Left ventricle myocardium inferior (tissue), 1 donor: ENCODE data around the gene DLG2. TPM values are rescaled to one million over a fixed set of nuclear protein-coding genes. Genes with fewer than 3 reads are reported as not detected.

ENCODE experiments used
- DNase-seq: peaks from one replicate; pipeline ENCODE4 v3.0.0-alpha.2; 2020
- H3K27ac ChIP-seq: fragments of 200-600 bp; replicated peaks from 2 replicates; pipeline ENCODE4 v1.8.0; 2021
- H3K27me3 ChIP-seq: fragments of 200-600 bp; 2 replicates; pipeline ENCODE4 v1.8.0; 2021; ENCODE audit warnings: low read depth
- H3K36me3 ChIP-seq: fragments of 200-600 bp; 2 replicates; pipeline ENCODE4 v1.8.0; 2021
- H3K4me1 ChIP-seq: fragments of 200-600 bp; 2 replicates; pipeline ENCODE4 v1.8.0; 2021
- H3K4me3 ChIP-seq: fragments of 200-600 bp; 2 replicates; pipeline ENCODE4 v1.8.0; 2021; ENCODE audit warnings: mild to moderate bottlenecking, moderate library complexity
- H3K9me3 ChIP-seq: fragments of 200-600 bp; replicated peaks from 2 replicates; pipeline ENCODE4 v1.8.0; 2021
- intact Hi-C: fragments of 100-400 bp; cut with micrococcal nuclease; formaldehyde crosslinking; loops from one replicate; pipeline ENCODE4 v1.11.0; 2022
- total RNA-seq: library from RNA; stranded (reverse); fragmentation: NEBNext Ultra II Directional; extraction: Animal tissue kit (Norgen Biotek cat#: 25700); gene quantifications from one replicate; pipeline ENCODE4 v1.2.1, GENCODE V29; 2021
- TF ChIP-seq, protein P1 (sequence below): fragments of 200-600 bp; IDR thresholded peaks from 2 replicates; pipeline ENCODE4 v1.8.0; 2021; ENCODE audit warnings: antibody characterized with exemption, mild to moderate bottlenecking, borderline replicate concordance
- donor health status: DM: no; HTN: yes; CAD: no; lungs with severe emphysema.

DLG2 gene
- total RNA-seq, 1 donor from 2014 or later: 6.5 TPM

- Histone ChIP-seq H3K4me1 (no peaks in the 10 kb centered on the region), H3K27ac (no peak overlapping the region), H3K36me3 (no peaks in the 10 kb centered on the region), H3K9me3 (peaks cover 30% of the 10 kb centered on the region), H3K27me3 (no peaks in the 10 kb centered on the region), H3K4me3 (no peak overlapping the region)
- TF ChIP-seq, protein P1, sequence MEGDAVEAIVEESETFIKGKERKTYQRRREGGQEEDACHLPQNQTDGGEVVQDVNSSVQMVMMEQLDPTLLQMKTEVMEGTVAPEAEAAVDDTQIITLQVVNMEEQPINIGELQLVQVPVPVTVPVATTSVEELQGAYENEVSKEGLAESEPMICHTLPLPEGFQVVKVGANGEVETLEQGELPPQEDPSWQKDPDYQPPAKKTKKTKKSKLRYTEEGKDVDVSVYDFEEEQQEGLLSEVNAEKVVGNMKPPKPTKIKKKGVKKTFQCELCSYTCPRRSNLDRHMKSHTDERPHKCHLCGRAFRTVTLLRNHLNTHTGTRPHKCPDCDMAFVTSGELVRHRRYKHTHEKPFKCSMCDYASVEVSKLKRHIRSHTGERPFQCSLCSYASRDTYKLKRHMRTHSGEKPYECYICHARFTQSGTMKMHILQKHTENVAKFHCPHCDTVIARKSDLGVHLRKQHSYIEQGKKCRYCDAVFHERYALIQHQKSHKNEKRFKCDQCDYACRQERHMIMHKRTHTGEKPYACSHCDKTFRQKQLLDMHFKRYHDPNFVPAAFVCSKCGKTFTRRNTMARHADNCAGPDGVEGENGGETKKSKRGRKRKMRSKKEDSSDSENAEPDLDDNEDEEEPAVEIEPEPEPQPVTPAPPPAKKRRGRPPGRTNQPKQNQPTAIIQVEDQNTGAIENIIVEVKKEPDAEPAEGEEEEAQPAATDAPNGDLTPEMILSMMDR: no peak
- intact Hi-C loops: no loop called here
- DNase-seq: no peak
Observed at GRCh38 chr11:85170184-85170583, 457.0 kb downstream of the DLG2 start.

GRCh38 chr11:85167471-85167870 lies 459.7 kb downstream of the DLG2 start:
- Histone ChIP-seq H3K27me3 (no peaks in the 10 kb centered on the region), H3K27ac (no peak overlapping the region), H3K9me3 (peaks cover 3% of the 10 kb centered on the region), H3K36me3 (no peaks in the 10 kb centered on the region), H3K4me1 (no peaks in the 10 kb centered on the region), H3K4me3 (no peak overlapping the region)
- intact Hi-C loops: no loop called here
- no peak for DNase-seq
- TF ChIP-seq, protein P1: no peak

DNA sequence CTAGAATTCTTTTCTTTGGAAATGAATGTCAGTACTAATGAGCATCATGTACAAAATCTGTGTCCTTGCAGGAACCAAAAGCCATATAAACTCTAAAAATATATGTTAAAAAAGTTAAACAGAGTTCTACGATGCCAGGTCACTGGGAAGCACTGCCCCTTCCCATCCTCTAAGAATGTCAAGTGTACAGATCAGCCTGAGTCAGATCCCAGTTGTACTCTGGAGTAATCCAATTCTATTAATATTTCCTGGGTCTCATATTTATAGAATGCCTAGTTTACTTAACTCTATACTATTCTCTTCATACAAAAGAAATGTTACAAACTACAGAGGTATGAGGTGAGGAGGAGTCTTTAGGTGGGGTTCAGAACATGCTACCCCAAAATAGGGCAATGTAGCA lies 460.1 kb downstream of the DLG2 start:
- no peaks in the 10 kb centered on the region for H3K36me3 ChIP-seq
- H3K4me3 ChIP-seq: no peak overlapping the region
- TF ChIP-seq, protein P1: no peak
- H3K9me3 ChIP-seq: no peaks in the 10 kb centered on the region
- DNase-seq: no peak
- no peaks in the 10 kb centered on the region for H3K4me1 ChIP-seq
- no peak overlapping the region for H3K27ac ChIP-seq
- intact Hi-C loops: no loop called here
- H3K27me3 ChIP-seq: no peaks in the 10 kb centered on the region

DNA sequence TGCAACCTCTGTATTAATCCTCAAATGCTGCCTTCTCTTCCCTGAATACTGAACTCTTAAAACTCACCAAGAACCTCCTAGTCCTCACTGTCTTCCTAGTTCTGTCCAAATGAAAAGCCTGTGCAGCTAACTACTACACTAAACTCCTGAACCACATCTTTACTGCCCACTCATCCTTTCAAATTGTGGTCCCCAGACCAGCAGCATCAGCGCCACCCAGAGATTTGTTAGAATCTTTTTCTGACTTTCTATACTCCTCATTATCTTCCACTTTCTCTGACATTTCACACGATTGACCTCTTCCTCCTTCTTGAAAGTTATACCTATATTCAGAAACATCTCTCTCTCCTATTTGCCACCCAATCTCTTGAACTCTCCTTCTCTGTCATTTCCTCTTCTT lies 461.3 kb downstream of the DLG2 start:
- Histone ChIP-seq H3K4me1 (no peaks in the 10 kb centered on the region), H3K36me3 (no peaks in the 10 kb centered on the region), H3K27me3 (no peaks in the 10 kb centered on the region), H3K4me3 (no peak overlapping the region), H3K27ac (no peak overlapping the region), H3K9me3 (no peaks in the 10 kb centered on the region)
- intact Hi-C loops: no loop called here
- TF ChIP-seq, protein P1: no peak
- DNase-seq: no peak

DNA sequence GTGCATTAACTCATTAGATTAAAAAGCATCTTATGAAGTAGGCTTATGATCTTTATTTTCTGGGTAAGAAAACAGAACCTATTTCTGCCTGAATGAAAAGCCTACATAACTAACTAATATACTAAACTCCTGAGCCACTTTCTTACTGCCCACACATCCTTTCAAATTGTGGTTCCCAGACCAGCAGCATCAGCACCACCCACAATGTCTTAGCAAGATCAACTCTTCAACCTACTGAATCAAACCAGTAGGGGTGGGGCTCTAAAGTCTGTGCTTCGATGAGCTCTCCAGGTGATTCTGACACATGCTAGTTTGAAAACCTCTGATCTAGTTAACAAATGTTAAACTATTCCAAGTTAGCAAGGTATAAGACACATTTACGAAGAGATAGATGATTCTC lies 462.4 kb downstream of the DLG2 start:
- intact Hi-C loops: no loop called here
- Histone ChIP-seq H3K4me3 (no peak overlapping the region), H3K4me1 (no peaks in the 10 kb centered on the region), H3K36me3 (no peaks in the 10 kb centered on the region), H3K27me3 (no peaks in the 10 kb centered on the region), H3K27ac (no peak overlapping the region), H3K9me3 (no peaks in the 10 kb centered on the region)
- DNase-seq: no peak
- TF ChIP-seq, protein P1: no peak

GRCh38 chr11:85154294-85154693 lies 472.9 kb downstream of the DLG2 start:
- Histone ChIP-seq H3K4me1 (no peaks in the 10 kb centered on the region), H3K27ac (no peak overlapping the region), H3K36me3 (no peaks in the 10 kb centered on the region), H3K27me3 (no peaks in the 10 kb centered on the region), H3K9me3 (peaks cover 11% of the 10 kb centered on the region), H3K4me3 (no peak overlapping the region)
- TF ChIP-seq, protein P1: no peak
- DNase-seq: no peak
- intact Hi-C loops: no loop called here
